HepG2 (cell line): ENCODE results near the gene DELE1. TPM values are rescaled to one million over a fixed set of nuclear protein-coding genes. Genes with fewer than 3 reads are reported as not detected.
A peak's percentile ranks its signal among the peaks of the same experiment; 100 is the strongest.

Experiments
- BHLHE40 ChIP-seq: IDR thresholded peaks from 2 replicates; pipeline ENCODE4 v1.6.1; 2011; ENCODE audit warnings: low read length, improper control_type of control experiment
- HCFC1 ChIP-seq: fragments of 150-350 bp; IDR thresholded peaks from 2 replicates; pipeline ENCODE4 v1.6.1; 2014; ENCODE audit warnings: low read depth, low read length
- HES4 ChIP-seq: sonication (generic); formaldehyde crosslinking; IDR thresholded peaks from 2 replicates; pipeline ENCODE4 v1.9.0; 2021; ENCODE audit warnings: mild to moderate bottlenecking, missing genetic modification reagents, borderline replicate concordance
- HNRNPLL ChIP-seq: fragments of 200-400 bp; formaldehyde crosslinking; IDR thresholded peaks from 2 replicates; pipeline ENCODE4 v1.6.1; 2017; ENCODE audit warnings: mild to moderate bottlenecking, low read depth, low read length; ENCODE audit not compliant: poor library complexity, severe bottlenecking
- NFIC ChIP-seq: IDR thresholded peaks from 2 replicates; pipeline ENCODE4 v1.6.1; 2012; ENCODE audit warnings: mild to moderate bottlenecking, low read length, inconsistent platforms
- NR2F6 ChIP-seq, 2 experiments: IDR thresholded peaks; 2 replicates each; pipeline ENCODE4 v1.6.1; 2016; ENCODE audit warnings: antibody characterized with exemption in 1 of 2, mild to moderate bottlenecking in 1 of 2
- SALL1 ChIP-seq: sonication (generic); formaldehyde crosslinking; IDR thresholded peaks from 2 replicates; pipeline ENCODE4 v1.8.0; 2022; ENCODE audit warnings: mild to moderate bottlenecking, missing genetic modification reagents
- SYNCRIP ChIP-seq: fragments of 200-400 bp; formaldehyde crosslinking; IDR thresholded peaks from 2 replicates; pipeline ENCODE4 v1.6.1; 2018; ENCODE audit warnings: mild to moderate bottlenecking, low read depth, low read length; ENCODE audit not compliant: insufficient read depth
- THAP7 ChIP-seq: sonication (generic); formaldehyde crosslinking; IDR thresholded peaks from 2 replicates; pipeline ENCODE4 v1.8.1; 2023; ENCODE audit warnings: mild to moderate bottlenecking, missing genetic modification reagents
- YEATS4 ChIP-seq: sonication (generic); formaldehyde crosslinking; IDR thresholded peaks from 2 replicates; pipeline ENCODE4 v1.4.0; 2020; ENCODE audit warnings: missing genetic modification reagents, borderline replicate concordance
- ZBTB8A ChIP-seq: sonication (generic); formaldehyde crosslinking; IDR thresholded peaks from 2 replicates; pipeline ENCODE4 v1.4.0; 2020; ENCODE audit warnings: mild to moderate bottlenecking, low read depth, missing genetic modification reagents, borderline replicate concordance
- ZFP36L1 ChIP-seq: sonication (generic); formaldehyde crosslinking; IDR thresholded peaks from 2 replicates; pipeline ENCODE4 v1.8.0; 2022; ENCODE audit warnings: mild to moderate bottlenecking, missing genetic modification reagents, moderate library complexity
- ZFP90 ChIP-seq: sonication (generic); formaldehyde crosslinking; IDR thresholded peaks from 2 replicates; pipeline ENCODE4 v1.8.0; 2022; ENCODE audit warnings: missing genetic modification reagents, mild to moderate bottlenecking, inconsistent platforms, borderline replicate concordance
- ZFP91 ChIP-seq: sonication (generic); formaldehyde crosslinking; IDR thresholded peaks from 2 replicates; pipeline ENCODE4 v1.9.0; 2022; ENCODE audit warnings: missing genetic modification reagents, mild to moderate bottlenecking, borderline replicate concordance
- ZNF143 ChIP-seq: sonication (generic); formaldehyde crosslinking; IDR thresholded peaks from 2 replicates; pipeline ENCODE4 v1.4.0; 2020; ENCODE audit warnings: missing genetic modification reagents
- ZNF24 ChIP-seq: fragments of 450-650 bp; IDR thresholded peaks from 2 replicates; pipeline ENCODE4 v1.6.1; 2017; ENCODE audit warnings: antibody characterized with exemption, mild to moderate bottlenecking
- ZNF263 ChIP-seq: sonication (generic); formaldehyde crosslinking; IDR thresholded peaks from 2 replicates; pipeline ENCODE4 v1.4.0; 2020; ENCODE audit warnings: missing genetic modification reagents
- ZNF282 ChIP-seq: fragments of 450-650 bp; IDR thresholded peaks from 2 replicates; pipeline ENCODE4 v1.6.1; 2018; ENCODE audit not compliant: partially characterized antibody
- ZNF30 ChIP-seq: sonication (generic); formaldehyde crosslinking; IDR thresholded peaks from 2 replicates; pipeline ENCODE4 v1.5.0; 2020; ENCODE audit warnings: mild to moderate bottlenecking, missing genetic modification reagents
- ZNF333 ChIP-seq: sonication (generic); formaldehyde crosslinking; IDR thresholded peaks from 2 replicates; pipeline ENCODE4 v1.4.0; 2020; ENCODE audit warnings: mild to moderate bottlenecking, missing genetic modification reagents, borderline replicate concordance
- ZNF563 ChIP-seq: sonication (generic); formaldehyde crosslinking; IDR thresholded peaks from 2 replicates; pipeline ENCODE4 v1.8.0; 2022; ENCODE audit warnings: mild to moderate bottlenecking, moderate library complexity, missing genetic modification reagents
- ZNF567 ChIP-seq: sonication (generic); formaldehyde crosslinking; IDR thresholded peaks from 2 replicates; pipeline ENCODE4 v1.8.1; 2023; ENCODE audit warnings: mild to moderate bottlenecking, missing genetic modification reagents, borderline replicate concordance
- ZNF616 ChIP-seq: sonication (generic); formaldehyde crosslinking; IDR thresholded peaks from 2 replicates; pipeline ENCODE4 v1.5.0; 2020; ENCODE audit warnings: low read depth, mild to moderate bottlenecking, missing genetic modification reagents
- ZNF713 ChIP-seq: sonication (generic); formaldehyde crosslinking; IDR thresholded peaks from 2 replicates; pipeline ENCODE4 v1.4.0; 2020; ENCODE audit warnings: mild to moderate bottlenecking, missing genetic modification reagents
- polyA plus RNA-seq, 8 experiments: library from polyadenylated mRNA; depleted of rRNA in 3 of 8; stranded (reverse) in 7 of 8; unstranded in 1 of 8; fragments of >200 nt; fragmentation: Illumina TruSeq in 4 of 8; extraction: Trizol in 4 of 8; gene quantifications; 2 replicates each; pipeline versions ENCODE4 v1.2.1 to v1.2.3, GENCODE V29; 2011 to 2016; ENCODE audit warnings: low read depth in 4 of 8, missing spikeins in 1 of 8, mixed read lengths in 1 of 8; ENCODE audit not compliant: insufficient read depth in 1 of 8
- total RNA-seq, 5 experiments: library from RNA; depleted of rRNA; stranded (reverse); fragments of >200 nt; fragmentation: Illumina TruSeq; extraction: Trizol; gene quantifications; 2 replicates each; pipeline ENCODE4 v1.2.3, GENCODE V29; 2016; ENCODE audit warnings: low read depth in 1 of 5
- TF ChIP-seq, protein P1 (sequence below): sonication (generic); formaldehyde crosslinking; IDR thresholded peaks from 2 replicates; pipeline ENCODE4 v1.8.0; 2022; ENCODE audit warnings: mild to moderate bottlenecking, missing genetic modification reagents, moderate library complexity
- TF ChIP-seq, protein P2 (sequence below): sonication (generic); formaldehyde crosslinking; IDR thresholded peaks from 2 replicates; pipeline ENCODE4 v1.8.0; 2022; ENCODE audit warnings: missing genetic modification reagents, mild to moderate bottlenecking, borderline replicate concordance

DELE1 gene
- total and polyA plus RNA-seq, 2 of the 13 experiments (the other 11 are each of a cell fraction or from before 2014, with no cell fraction given) = 57.5 to 90.3 TPM

GRCh38 chr5:141968914-141969608 lies 45.4 kb downstream of the DELE1 start, which contains the start of gene RNF14 (continued):
- TF ChIP-seq ZFP91 (CRISPR knock-in tag) (peak; percentile 94), ZNF333 (0 out of 2 replicates have a peak, but pooled peaks have one; percentile 22), HNRNPLL (peak; percentile 92), ZNF143 (CRISPR knock-in tag) (peak; percentile 24; the same call in 1 of the 2 replicates), THAP7 (peak; percentile 84; the same call in 1 of the 2 replicates), BHLHE40 (peak; percentile 33; the same call in 1 of the 2 replicates), ZNF563 (CRISPR knock-in tag) (peak; percentile 93), ZNF713 (0 out of 2 replicates have a peak, but pooled peaks have one; percentile 47), NFIC (no peak), HCFC1 (no peak), ZFP36L1 (CRISPR knock-in tag) (peak; percentile 82; the same call in 1 of the 2 replicates), YEATS4 (CRISPR knock-in tag) (peak; percentile 88), ZNF30 (CRISPR knock-in tag) (no peak), ZNF24 (no peak), ZNF567 (CRISPR knock-in tag) (peak; percentile 90; the same call in 1 of the 2 replicates), HES4 (CRISPR knock-in tag) (peak; percentile 94), ZBTB8A (CRISPR knock-in tag) (0 out of 2 replicates have a peak, but pooled peaks have one; percentile 46), ZFP90 (CRISPR knock-in tag) (peak; percentile 94), ZNF282 (no peak), ZNF263 (CRISPR knock-in tag) (peak; percentile 98), SALL1 (peak; percentile 89), NR2F6 (IDR thresholded peaks at IDR 0.05) (no peak), NR2F6 (CRISPR knock-in tag; IDR thresholded peaks at IDR 0.05) (no peak; the same call in 1 of the 2 replicates), SYNCRIP (no peak), ZNF616 (CRISPR knock-in tag) (no peak)
- TF ChIP-seq, protein P1, sequence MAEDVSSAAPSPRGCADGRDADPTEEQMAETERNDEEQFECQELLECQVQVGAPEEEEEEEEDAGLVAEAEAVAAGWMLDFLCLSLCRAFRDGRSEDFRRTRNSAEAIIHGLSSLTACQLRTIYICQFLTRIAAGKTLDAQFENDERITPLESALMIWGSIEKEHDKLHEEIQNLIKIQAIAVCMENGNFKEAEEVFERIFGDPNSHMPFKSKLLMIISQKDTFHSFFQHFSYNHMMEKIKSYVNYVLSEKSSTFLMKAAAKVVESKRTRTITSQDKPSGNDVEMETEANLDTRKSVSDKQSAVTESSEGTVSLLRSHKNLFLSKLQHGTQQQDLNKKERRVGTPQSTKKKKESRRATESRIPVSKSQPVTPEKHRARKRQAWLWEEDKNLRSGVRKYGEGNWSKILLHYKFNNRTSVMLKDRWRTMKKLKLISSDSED (CRISPR knock-in tag) = peak; percentile 28; the same call in 1 of the 2 replicates
- TF ChIP-seq, protein P2, sequence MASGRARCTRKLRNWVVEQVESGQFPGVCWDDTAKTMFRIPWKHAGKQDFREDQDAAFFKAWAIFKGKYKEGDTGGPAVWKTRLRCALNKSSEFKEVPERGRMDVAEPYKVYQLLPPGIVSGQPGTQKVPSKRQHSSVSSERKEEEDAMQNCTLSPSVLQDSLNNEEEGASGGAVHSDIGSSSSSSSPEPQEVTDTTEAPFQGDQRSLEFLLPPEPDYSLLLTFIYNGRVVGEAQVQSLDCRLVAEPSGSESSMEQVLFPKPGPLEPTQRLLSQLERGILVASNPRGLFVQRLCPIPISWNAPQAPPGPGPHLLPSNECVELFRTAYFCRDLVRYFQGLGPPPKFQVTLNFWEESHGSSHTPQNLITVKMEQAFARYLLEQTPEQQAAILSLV (CRISPR knock-in tag) = peak; percentile 83; the same call in 1 of the 2 replicates
